ENCODE measurements around the gene MRPS27.
A peak's percentile ranks its signal among the peaks of the same experiment; 100 is the strongest.

Gene MRPS27

DNA sequence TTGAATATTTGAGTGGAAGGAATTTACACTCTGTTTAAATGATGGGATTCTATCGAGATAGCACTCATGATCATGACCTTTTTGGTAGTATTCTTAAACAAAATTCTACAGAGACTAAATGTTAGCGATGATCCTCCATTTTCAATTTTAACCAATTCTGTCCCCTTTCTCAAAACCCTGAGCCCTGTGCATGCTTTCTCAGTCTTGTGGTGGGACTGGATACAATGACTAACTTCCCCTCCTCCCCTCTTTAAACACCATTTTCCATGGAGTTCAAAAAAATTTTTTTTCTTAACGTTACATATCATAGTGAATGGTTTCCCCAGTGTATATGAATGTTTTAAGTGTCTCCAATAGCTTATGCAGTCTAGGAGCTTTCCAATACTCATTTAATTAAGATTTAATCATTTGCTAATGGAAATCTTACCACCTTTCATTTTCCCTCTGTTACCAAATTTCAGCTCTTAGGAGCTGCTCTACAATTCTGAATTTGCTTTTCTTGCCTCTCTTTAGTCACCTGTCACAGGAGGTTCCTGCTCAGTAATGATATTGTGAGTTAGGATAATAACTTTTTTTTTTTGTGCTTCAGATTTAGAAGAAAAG is 111.6 kb downstream of the MRPS27 start:
- TF ChIP-seq, protein P1, sequence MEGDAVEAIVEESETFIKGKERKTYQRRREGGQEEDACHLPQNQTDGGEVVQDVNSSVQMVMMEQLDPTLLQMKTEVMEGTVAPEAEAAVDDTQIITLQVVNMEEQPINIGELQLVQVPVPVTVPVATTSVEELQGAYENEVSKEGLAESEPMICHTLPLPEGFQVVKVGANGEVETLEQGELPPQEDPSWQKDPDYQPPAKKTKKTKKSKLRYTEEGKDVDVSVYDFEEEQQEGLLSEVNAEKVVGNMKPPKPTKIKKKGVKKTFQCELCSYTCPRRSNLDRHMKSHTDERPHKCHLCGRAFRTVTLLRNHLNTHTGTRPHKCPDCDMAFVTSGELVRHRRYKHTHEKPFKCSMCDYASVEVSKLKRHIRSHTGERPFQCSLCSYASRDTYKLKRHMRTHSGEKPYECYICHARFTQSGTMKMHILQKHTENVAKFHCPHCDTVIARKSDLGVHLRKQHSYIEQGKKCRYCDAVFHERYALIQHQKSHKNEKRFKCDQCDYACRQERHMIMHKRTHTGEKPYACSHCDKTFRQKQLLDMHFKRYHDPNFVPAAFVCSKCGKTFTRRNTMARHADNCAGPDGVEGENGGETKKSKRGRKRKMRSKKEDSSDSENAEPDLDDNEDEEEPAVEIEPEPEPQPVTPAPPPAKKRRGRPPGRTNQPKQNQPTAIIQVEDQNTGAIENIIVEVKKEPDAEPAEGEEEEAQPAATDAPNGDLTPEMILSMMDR (IDR thresholded peaks at IDR 0.05; ENCODE audit: low read depth, low read length): no peak
- no peak overlapping the region for H3K4me3 ChIP-seq (ENCODE audit: low read depth, low read length)
- no peak for DNase-seq (ENCODE audit: low read depth, low spot score)
- in situ Hi-C loops (cut with HindIII; ENCODE audit: low sequenced_read_pairs): no loop called here

DNA sequence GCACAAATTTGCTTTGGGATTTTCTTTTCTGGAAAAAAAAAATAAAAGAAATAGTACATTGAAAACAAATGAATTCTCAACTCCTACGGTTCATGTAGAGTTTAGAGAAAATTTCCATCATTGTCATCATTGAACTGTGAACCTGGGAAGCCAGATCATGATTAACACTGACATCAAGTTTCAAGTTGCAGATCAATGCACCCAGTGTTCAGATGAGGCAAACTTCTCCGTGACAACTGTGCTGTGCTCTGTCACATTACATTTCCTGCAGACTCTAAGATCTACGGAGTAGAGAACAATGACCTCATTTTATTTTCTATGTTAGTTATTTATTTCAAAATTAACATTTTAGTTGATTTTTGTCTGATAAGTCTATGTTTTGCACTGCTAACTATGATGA is 113.0 kb downstream of the MRPS27 start:
- in situ Hi-C loops (cut with HindIII; ENCODE audit: low sequenced_read_pairs): no loop called here
- TF ChIP-seq, protein P1 (IDR thresholded peaks at IDR 0.05; ENCODE audit: low read depth, low read length): no peak
- H3K4me3 ChIP-seq (ENCODE audit: low read depth, low read length): no peak overlapping the region
- DNase-seq (ENCODE audit: low read depth, low spot score): no peak

DNA sequence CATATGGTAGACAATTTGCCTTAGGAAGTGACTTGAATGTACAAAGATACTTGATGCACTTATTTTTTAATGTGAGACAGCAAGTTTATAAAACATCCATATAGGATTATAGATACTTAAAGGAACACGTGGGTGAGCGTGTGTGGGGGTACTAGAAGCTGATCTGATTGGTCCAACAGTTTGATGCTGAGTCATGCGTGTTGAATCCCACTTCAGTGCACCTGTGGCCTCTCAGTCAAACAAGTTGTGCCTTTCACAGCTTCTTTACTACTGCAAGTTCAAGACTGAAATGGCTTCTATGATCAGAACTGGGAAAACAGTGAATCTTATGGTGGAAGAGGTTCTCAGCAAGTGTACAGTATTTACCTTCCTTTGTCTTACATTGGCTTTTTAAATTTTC is 113.9 kb downstream of the MRPS27 start:
- H3K4me3 ChIP-seq (ENCODE audit: low read depth, low read length): no peak overlapping the region
- in situ Hi-C loops (cut with HindIII; ENCODE audit: low sequenced_read_pairs): no loop called here
- no peak for DNase-seq (ENCODE audit: low read depth, low spot score)
- TF ChIP-seq, protein P1 (IDR thresholded peaks at IDR 0.05; ENCODE audit: low read depth, low read length): no peak

DNA sequence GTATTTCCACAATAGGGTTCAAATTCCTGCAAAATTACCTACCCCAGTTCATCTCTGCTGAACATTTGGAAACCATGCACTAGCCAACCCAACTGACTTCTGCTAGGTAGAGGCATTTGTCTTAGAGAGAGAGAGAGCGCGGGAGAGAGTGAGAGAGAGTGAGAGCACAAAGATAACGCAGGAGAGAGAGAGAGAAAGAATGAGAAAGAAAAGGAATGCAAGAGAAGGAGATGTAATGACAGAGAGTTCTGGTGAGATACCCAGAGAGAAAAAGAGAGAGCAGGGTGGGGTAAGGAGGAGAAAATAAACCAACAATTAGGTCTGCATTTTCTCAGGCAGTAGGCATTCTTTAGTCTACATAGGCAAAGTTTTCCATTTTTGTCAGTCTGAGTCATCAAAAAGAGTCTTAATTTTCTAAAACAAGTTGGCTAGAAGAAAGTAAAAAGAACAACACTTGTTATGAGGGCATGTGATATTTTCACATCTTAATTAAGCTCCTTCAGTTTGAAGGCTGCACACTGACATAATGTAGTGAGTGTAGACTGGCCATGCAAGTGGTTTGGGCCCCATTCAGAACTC is 114.5 kb downstream of the MRPS27 start:
- DNase-seq (ENCODE audit: low read depth, low spot score): peak; percentile 35
- H3K4me3 ChIP-seq (ENCODE audit: low read depth, low read length): no peak overlapping the region
- TF ChIP-seq, protein P1 (IDR thresholded peaks at IDR 0.05; ENCODE audit: low read depth, low read length): no peak
- in situ Hi-C loops (cut with HindIII; ENCODE audit: low sequenced_read_pairs): no loop called here

DNA sequence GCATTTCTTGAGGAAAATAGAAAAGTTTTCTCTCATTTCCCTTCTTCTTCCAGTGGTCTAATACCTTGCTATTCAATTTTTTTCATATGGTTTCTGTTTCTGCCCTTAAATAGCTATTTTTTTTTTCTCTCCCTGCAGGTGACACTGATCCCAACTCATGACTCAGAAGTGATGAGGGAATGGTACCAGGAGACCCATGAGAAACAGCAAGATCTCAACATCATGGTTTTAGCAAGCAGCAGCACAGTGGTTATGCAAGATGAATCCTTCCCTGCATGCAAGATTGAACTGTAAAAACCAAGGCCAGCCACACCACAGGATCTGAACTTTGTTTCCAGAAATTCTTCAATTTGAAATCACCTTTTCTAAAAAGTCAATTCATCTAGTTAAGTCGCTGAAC is 115.1 kb downstream of the MRPS27 start:
- TF ChIP-seq, protein P1 (IDR thresholded peaks at IDR 0.05; ENCODE audit: low read depth, low read length): no peak
- no peak overlapping the region for H3K4me3 ChIP-seq (ENCODE audit: low read depth, low read length)
- peak; percentile 41 for DNase-seq (ENCODE audit: low read depth, low spot score)
- in situ Hi-C loops (cut with HindIII; ENCODE audit: low sequenced_read_pairs): no loop called here

DNA sequence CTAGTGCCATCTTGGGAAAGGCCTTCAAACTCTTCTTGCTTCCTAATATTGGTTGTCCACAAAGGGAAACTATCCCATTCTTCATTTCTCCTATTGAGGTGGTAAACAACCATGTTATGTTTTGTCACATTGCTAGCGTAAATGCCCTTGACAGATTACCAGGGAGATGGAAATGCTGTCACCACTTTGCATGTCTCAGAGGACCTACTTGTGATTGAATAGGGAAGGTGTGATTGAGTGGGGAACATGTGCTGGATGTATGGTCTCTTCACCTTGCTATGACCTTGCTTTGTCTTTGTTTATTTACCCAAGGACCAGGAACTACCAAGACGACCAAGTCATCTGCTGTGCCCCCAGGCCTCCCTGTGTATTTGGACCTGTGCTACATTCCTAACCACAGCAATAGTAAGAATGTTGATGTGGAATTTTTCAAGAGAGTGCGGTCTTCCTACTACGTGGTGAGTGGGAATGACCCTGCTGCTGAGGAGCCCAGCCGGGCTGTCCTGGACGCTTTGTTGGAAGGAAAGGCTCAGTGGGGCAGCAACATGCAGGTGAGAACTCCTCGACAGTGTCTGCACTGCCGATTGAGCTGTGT is 116.7 kb downstream of the MRPS27 start:
- in situ Hi-C loops (cut with HindIII; ENCODE audit: low sequenced_read_pairs): no loop called here
- TF ChIP-seq, protein P1 (IDR thresholded peaks at IDR 0.05; ENCODE audit: low read depth, low read length): no peak
- no peak overlapping the region for H3K4me3 ChIP-seq (ENCODE audit: low read depth, low read length)
- peak; percentile 56 for DNase-seq (ENCODE audit: low read depth, low spot score)

Data from astrocyte of the spinal cord (primary cell).